HEK293 (cell line): ENCODE results near the gene KCNIP2.

Experiments used
- CTCF ChIA-PET: fragments of 350-600 bp; formaldehyde crosslinking; extraction: SDS; loops from one replicate; lab custom pipeline; 2021; ENCODE audit warnings: antibody characterized with exemption; lab: Yijun Ruan, JAX
- POLR2A ChIA-PET: fragments of 300-600 bp; formaldehyde crosslinking; extraction: SDS; loops from one replicate; lab custom pipeline; 2020; ENCODE audit warnings: antibody characterized with exemption, inconsistent platforms; lab: Yijun Ruan, JAX
- H3K27ac ChIP-seq: fragments of 200-500 bp; sonication (Bioruptor generic); 2 replicates; pipeline ENCODE4 v1.5.1; 2014; ENCODE audit warnings: low read depth, low read length, control low read depth, inconsistent platforms; ENCODE audit errors: extremely low read depth
- H3K36me3 ChIP-seq, 2 experiments: fragments of 200-500 bp in 1 of 2; sonication (Bioruptor generic) in 1 of 2; 1 replicate in 1 of 2; 2 replicates in 1 of 2; pipeline ENCODE4 v1.5.1; 2014 to 2017; ENCODE audit warnings: inconsistent platforms in 2 of 2, low read length in 2 of 2; ENCODE audit not compliant: control insufficient read depth in 2 of 2, insufficient read depth in 1 of 2
- H3K4me1 ChIP-seq: fragments of 200-500 bp; sonication (Bioruptor generic); 2 replicates; pipeline ENCODE4 v1.5.1; 2014; ENCODE audit warnings: mild to moderate bottlenecking, low read length, inconsistent platforms; ENCODE audit not compliant: control insufficient read depth, insufficient read depth
- H3K4me3 ChIP-seq: 2 replicates; pipeline ENCODE4 v1.5.1; 2011; ENCODE audit warnings: low read depth, mild to moderate bottlenecking, control low read depth, low read length, moderate library complexity
- H3K9me3 ChIP-seq: fragments of 200-500 bp; sonication (Bioruptor generic); 2 replicates; pipeline ENCODE4 v1.5.1; 2014; ENCODE audit warnings: low read depth, low read length, inconsistent platforms; ENCODE audit not compliant: control insufficient read depth, insufficient read depth
- GFI1B ChIP-seq: fragments of 450-650 bp; formaldehyde crosslinking; IDR thresholded peaks from 2 replicates; pipeline ENCODE4 v1.5.1; 2016; ENCODE audit warnings: missing biosample characterization, missing genetic modification characterization
- HOXC10 ChIP-seq: sonication (generic); formaldehyde crosslinking; IDR thresholded peaks from 2 replicates; pipeline ENCODE4 v1.8.1; 2023; ENCODE audit warnings: mild to moderate bottlenecking, missing genetic modification reagents
- KLF8 ChIP-seq: fragments of 450-650 bp; formaldehyde crosslinking; IDR thresholded peaks from 2 replicates; pipeline ENCODE4 v1.5.1; 2016; ENCODE audit warnings: missing biosample characterization, missing genetic modification characterization
- KLF9 ChIP-seq: fragments of 450-650 bp; formaldehyde crosslinking; IDR thresholded peaks from 2 replicates; pipeline ENCODE4 v1.5.1; 2016; ENCODE audit warnings: missing biosample characterization, missing genetic modification characterization, low read depth
- OSR2 ChIP-seq: fragments of 450-650 bp; formaldehyde crosslinking; IDR thresholded peaks from 2 replicates; pipeline ENCODE4 v1.5.1; 2016; ENCODE audit warnings: missing biosample characterization, missing genetic modification characterization
- SETDB1 ChIP-seq: IDR thresholded peaks from one replicate; pipeline ENCODE4 v1.6.1; 2017; ENCODE audit warnings: mild to moderate bottlenecking, low read length, moderate library complexity, mixed read lengths; ENCODE audit not compliant: insufficient read length
- WT1 ChIP-seq: fragments of 450-650 bp; formaldehyde crosslinking; IDR thresholded peaks from 2 replicates; pipeline ENCODE4 v1.5.1; 2016; ENCODE audit warnings: missing biosample characterization, missing genetic modification characterization
- ZNF175 ChIP-seq: fragments of 450-650 bp; formaldehyde crosslinking; IDR thresholded peaks from 2 replicates; pipeline ENCODE4 v1.5.1; 2016; ENCODE audit warnings: missing biosample characterization, missing genetic modification characterization
- ZNF214 ChIP-seq: fragments of 450-650 bp; formaldehyde crosslinking; IDR thresholded peaks from 2 replicates; pipeline ENCODE4 v1.5.1; 2017; ENCODE audit warnings: missing biosample characterization, mild to moderate bottlenecking, missing genetic modification characterization, borderline replicate concordance
- ZNF221 ChIP-seq: fragments of 450-650 bp; formaldehyde crosslinking; IDR thresholded peaks from 2 replicates; pipeline ENCODE4 v1.5.1; 2017; ENCODE audit warnings: missing biosample characterization, missing genetic modification characterization, borderline replicate concordance
- ZNF302 ChIP-seq: fragments of 450-650 bp; formaldehyde crosslinking; IDR thresholded peaks from 2 replicates; pipeline ENCODE4 v1.5.1; 2016; ENCODE audit warnings: missing biosample characterization, missing genetic modification characterization, low read depth
- ZNF37A ChIP-seq: fragments of 450-650 bp; IDR thresholded peaks from 2 replicates; pipeline ENCODE4 v1.5.1; 2018; ENCODE audit warnings: missing biosample characterization, missing genetic modification characterization
- ZNF398 ChIP-seq: fragments of 450-650 bp; formaldehyde crosslinking; IDR thresholded peaks from 2 replicates; pipeline ENCODE4 v1.5.1; 2017; ENCODE audit warnings: missing biosample characterization, missing genetic modification characterization
- ZNF48 ChIP-seq: fragments of 450-650 bp; formaldehyde crosslinking; IDR thresholded peaks from 2 replicates; pipeline ENCODE4 v1.5.1; 2016; ENCODE audit warnings: missing biosample characterization, missing genetic modification characterization
- ZNF518A ChIP-seq: fragments of 450-650 bp; formaldehyde crosslinking; conservative IDR thresholded peaks from 2 replicates; pipeline ENCODE4 v1.5.1; 2016; ENCODE audit warnings: low read depth, missing biosample characterization, missing genetic modification characterization
- ZNF707 ChIP-seq: fragments of 450-650 bp; formaldehyde crosslinking; IDR thresholded peaks from 2 replicates; pipeline ENCODE4 v1.5.1; 2016; ENCODE audit warnings: missing biosample characterization, missing genetic modification characterization
- TF ChIP-seq, protein P1 (sequence below): fragments of 450-650 bp; formaldehyde crosslinking; IDR thresholded peaks from 2 replicates; pipeline ENCODE4 v1.5.1; 2016; ENCODE audit warnings: missing biosample characterization, missing genetic modification characterization, borderline replicate concordance
- TF ChIP-seq, protein P2 (sequence below): fragments of 450-650 bp; formaldehyde crosslinking; IDR thresholded peaks from 2 replicates; pipeline ENCODE4 v1.5.1; 2016; ENCODE audit warnings: missing biosample characterization, missing genetic modification characterization

Gene KCNIP2

GRCh38 chr10:101867931-101868330, 24.3 kb upstream of the KCNIP2 start:
- no peaks in the 10 kb centered on the region for H3K9me3 ChIP-seq
- POLR2A ChIA-PET: no interaction called here
- no peak for TF ChIP-seq SETDB1
- no peak for TF ChIP-seq ZNF518A (tag by site-specific recombination)
- TF ChIP-seq ZNF48 (tag by site-specific recombination): no peak
- no peak for TF ChIP-seq HOXC10 (CRISPR knock-in tag)
- no peak for TF ChIP-seq KLF9 (tag by site-specific recombination)
- TF ChIP-seq GFI1B (tag by site-specific recombination): no peak
- no peak for TF ChIP-seq ZNF398
- no peak for TF ChIP-seq ZNF707 (tag by site-specific recombination)
- no peak for TF ChIP-seq OSR2 (tag by site-specific recombination)
- no peak for TF ChIP-seq ZNF214
- TF ChIP-seq, protein P1, sequence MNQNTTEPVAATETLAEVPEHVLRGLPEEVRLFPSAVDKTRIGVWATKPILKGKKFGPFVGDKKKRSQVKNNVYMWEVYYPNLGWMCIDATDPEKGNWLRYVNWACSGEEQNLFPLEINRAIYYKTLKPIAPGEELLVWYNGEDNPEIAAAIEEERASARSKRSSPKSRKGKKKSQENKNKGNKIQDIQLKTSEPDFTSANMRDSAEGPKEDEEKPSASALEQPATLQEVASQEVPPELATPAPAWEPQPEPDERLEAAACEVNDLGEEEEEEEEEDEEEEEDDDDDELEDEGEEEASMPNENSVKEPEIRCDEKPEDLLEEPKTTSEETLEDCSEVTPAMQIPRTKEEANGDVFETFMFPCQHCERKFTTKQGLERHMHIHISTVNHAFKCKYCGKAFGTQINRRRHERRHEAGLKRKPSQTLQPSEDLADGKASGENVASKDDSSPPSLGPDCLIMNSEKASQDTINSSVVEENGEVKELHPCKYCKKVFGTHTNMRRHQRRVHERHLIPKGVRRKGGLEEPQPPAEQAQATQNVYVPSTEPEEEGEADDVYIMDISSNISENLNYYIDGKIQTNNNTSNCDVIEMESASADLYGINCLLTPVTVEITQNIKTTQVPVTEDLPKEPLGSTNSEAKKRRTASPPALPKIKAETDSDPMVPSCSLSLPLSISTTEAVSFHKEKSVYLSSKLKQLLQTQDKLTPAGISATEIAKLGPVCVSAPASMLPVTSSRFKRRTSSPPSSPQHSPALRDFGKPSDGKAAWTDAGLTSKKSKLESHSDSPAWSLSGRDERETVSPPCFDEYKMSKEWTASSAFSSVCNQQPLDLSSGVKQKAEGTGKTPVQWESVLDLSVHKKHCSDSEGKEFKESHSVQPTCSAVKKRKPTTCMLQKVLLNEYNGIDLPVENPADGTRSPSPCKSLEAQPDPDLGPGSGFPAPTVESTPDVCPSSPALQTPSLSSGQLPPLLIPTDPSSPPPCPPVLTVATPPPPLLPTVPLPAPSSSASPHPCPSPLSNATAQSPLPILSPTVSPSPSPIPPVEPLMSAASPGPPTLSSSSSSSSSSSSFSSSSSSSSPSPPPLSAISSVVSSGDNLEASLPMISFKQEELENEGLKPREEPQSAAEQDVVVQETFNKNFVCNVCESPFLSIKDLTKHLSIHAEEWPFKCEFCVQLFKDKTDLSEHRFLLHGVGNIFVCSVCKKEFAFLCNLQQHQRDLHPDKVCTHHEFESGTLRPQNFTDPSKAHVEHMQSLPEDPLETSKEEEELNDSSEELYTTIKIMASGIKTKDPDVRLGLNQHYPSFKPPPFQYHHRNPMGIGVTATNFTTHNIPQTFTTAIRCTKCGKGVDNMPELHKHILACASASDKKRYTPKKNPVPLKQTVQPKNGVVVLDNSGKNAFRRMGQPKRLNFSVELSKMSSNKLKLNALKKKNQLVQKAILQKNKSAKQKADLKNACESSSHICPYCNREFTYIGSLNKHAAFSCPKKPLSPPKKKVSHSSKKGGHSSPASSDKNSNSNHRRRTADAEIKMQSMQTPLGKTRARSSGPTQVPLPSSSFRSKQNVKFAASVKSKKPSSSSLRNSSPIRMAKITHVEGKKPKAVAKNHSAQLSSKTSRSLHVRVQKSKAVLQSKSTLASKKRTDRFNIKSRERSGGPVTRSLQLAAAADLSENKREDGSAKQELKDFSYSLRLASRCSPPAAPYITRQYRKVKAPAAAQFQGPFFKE (tag by site-specific recombination): no peak
- no peak for TF ChIP-seq ZNF302 (tag by site-specific recombination)
- TF ChIP-seq, all 188 proteins: peak for 0
- no peaks in the 10 kb centered on the region for H3K4me1 ChIP-seq
- H3K36me3 ChIP-seq: no peaks in the 10 kb centered on the region; a peak in 1 of 3 replicates
- no peak overlapping the region for H3K27ac ChIP-seq
- CTCF ChIA-PET: interaction anchor here (0.6 to 1.0 kb wide), 2 partner anchors 32 to 141 kb away, joined by 3 to 5 read pairs; no protein-coding TSS in a partner anchor
- no peak overlapping the region for H3K4me3 ChIP-seq

GRCh38 chr10:101859530-101859929, 15.9 kb upstream of the KCNIP2 start:
- peaks cover 2% of the 10 kb centered on the region; the same call in 1 of the 2 replicates for H3K9me3 ChIP-seq
- H3K27ac ChIP-seq: no peak overlapping the region
- H3K4me3 ChIP-seq: no peak overlapping the region
- CTCF ChIA-PET: interaction anchor here (0.6 to 2.4 kb wide), 3 partner anchors 18 to 71 kb away, joined by 3 to 14 read pairs (median 4); no protein-coding TSS in a partner anchor
- H3K4me1 ChIP-seq: no peaks in the 10 kb centered on the region
- POLR2A ChIA-PET: interaction anchor here (0.6 kb wide), 1 partner anchor 31 kb away, joined by 3 read pairs; no protein-coding TSS in a partner anchor
- no peaks in the 10 kb centered on the region; a peak in 1 of 3 replicates for H3K36me3 ChIP-seq
- TF ChIP-seq, protein P2, sequence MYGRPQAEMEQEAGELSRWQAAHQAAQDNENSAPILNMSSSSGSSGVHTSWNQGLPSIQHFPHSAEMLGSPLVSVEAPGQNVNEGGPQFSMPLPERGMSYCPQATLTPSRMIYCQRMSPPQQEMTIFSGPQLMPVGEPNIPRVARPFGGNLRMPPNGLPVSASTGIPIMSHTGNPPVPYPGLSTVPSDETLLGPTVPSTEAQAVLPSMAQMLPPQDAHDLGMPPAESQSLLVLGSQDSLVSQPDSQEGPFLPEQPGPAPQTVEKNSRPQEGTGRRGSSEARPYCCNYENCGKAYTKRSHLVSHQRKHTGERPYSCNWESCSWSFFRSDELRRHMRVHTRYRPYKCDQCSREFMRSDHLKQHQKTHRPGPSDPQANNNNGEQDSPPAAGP (tag by site-specific recombination): no peak
- no peak for TF ChIP-seq ZNF37A (tag by site-specific recombination)
- no peak for TF ChIP-seq ZNF221
- no peak for TF ChIP-seq ZNF175
- TF ChIP-seq WT1: no peak
- TF ChIP-seq KLF8 (tag by site-specific recombination): no peak
